Kidney epithelial cell (primary cell): Measurements from ENCODE around the gene LIPG. TPM values are rescaled to one million over a fixed set of nuclear protein-coding genes. Genes with fewer than 3 reads are reported as not detected.
"Not testable (repeated sequence)": the region's sequence is repeated elsewhere in the genome, so short reads cannot be mapped to it uniquely, and the experiment has no call there.

Experiments
- DNase-seq: peaks from one replicate; pipeline ENCODE4 v3.0.0-alpha.2; 2010; ENCODE audit warnings: low read depth
- H3K27me3 ChIP-seq: 2 replicates; pipeline ENCODE4 v1.6.0; 2011; ENCODE audit warnings: low read length; ENCODE audit not compliant: control insufficient read depth, insufficient read depth
- H3K36me3 ChIP-seq: 2 replicates; pipeline ENCODE4 v1.5.1; 2011; ENCODE audit warnings: low read length; ENCODE audit not compliant: control insufficient read depth, insufficient read depth
- H3K4me3 ChIP-seq: 2 replicates; pipeline ENCODE4 v1.5.1; 2011; ENCODE audit warnings: low read depth, mild to moderate bottlenecking, control low read depth, low read length
- total RNA-seq: library from RNA; depleted of rRNA; stranded (reverse); fragments of >200 nt; gene quantifications from 2 replicates; pipeline ENCODE4 v1.2.3, GENCODE V29; 2015
- TF ChIP-seq, protein P1 (sequence below): IDR thresholded peaks from 2 replicates; pipeline ENCODE4 v1.5.1; 2011; ENCODE audit warnings: mild to moderate bottlenecking, moderate library complexity, low read length, control low read depth, inconsistent platforms; ENCODE audit not compliant: insufficient read depth, poor library complexity, severe bottlenecking

The LIPG gene
- total RNA-seq, 1 donor from 2014 or later = 196 TPM

DNA sequence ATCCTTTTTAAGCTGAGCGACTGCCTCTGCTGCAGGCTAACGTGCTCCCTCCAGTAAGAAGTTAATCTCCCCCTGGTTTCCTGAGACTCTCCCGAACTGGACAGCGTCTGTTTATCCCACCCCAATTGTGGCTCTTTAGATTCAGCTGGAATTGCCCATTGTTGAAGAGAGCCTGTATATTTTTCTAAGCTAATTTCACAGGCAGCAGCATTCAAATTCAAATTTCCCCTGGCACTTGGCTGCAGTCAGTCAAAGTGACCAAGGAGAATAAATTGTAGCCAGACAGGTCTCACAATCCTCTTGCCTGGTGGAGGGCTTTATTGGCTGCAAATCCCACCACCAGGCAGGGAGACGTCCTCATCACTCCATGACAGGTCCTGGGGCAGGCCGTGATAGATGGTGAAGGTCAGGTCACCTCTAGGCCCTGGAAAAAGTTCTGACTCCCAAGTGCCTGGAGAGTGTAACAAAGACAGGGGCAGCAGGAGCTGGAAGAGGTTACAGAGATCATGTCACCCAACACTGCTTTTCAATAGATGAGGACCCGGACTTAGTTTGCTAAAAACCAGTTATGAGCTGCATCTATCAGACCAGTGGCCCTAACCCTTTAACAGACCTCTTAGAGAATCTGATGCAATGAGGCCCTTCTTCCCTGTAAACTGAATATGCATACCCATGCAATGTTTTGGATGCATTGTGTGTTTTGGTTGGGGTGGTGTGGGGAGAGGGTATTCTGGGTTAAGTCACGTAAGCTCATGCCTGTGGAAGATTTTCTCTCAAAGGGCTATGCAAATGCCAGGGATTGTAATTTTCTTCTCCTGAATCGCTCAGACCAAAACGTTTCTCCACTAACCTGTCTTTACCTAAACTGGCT, 42.5 kb upstream of the LIPG start:
- TF ChIP-seq, protein P1, sequence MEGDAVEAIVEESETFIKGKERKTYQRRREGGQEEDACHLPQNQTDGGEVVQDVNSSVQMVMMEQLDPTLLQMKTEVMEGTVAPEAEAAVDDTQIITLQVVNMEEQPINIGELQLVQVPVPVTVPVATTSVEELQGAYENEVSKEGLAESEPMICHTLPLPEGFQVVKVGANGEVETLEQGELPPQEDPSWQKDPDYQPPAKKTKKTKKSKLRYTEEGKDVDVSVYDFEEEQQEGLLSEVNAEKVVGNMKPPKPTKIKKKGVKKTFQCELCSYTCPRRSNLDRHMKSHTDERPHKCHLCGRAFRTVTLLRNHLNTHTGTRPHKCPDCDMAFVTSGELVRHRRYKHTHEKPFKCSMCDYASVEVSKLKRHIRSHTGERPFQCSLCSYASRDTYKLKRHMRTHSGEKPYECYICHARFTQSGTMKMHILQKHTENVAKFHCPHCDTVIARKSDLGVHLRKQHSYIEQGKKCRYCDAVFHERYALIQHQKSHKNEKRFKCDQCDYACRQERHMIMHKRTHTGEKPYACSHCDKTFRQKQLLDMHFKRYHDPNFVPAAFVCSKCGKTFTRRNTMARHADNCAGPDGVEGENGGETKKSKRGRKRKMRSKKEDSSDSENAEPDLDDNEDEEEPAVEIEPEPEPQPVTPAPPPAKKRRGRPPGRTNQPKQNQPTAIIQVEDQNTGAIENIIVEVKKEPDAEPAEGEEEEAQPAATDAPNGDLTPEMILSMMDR = no peak
- no peaks in the 10 kb centered on the region for H3K36me3 ChIP-seq
- no peak for DNase-seq
- no peaks in the 10 kb centered on the region for H3K27me3 ChIP-seq
- H3K4me3 ChIP-seq = no peak overlapping the region

DNA sequence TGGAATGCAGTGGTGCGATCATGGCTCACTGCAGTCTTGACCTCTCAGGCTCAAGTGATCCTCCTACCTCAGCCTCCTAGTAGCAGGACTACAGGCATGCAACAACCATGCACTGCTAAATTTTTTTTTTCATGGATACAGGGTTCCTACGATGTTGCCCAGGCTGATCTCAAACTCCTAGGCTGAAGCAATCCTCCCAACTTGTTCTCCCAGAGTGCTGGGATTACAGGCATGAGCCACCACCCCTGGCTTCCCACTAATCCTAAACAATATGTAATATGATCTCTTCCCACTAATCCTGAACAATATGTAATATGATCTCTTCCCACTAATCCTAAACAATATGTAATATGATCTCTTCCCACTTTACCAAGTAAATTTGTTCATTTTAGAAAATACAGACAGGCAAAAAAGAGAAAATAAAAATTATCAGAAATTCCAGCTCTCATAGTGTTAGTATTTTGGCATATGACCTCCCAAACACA, 41.2 kb upstream of the LIPG start:
- Histone ChIP-seq H3K36me3 (no peaks in the 10 kb centered on the region), H3K27me3 (no peaks in the 10 kb centered on the region), H3K4me3 (no peak overlapping the region)
- TF ChIP-seq, protein P1 = no peak
- no peak for DNase-seq

DNA sequence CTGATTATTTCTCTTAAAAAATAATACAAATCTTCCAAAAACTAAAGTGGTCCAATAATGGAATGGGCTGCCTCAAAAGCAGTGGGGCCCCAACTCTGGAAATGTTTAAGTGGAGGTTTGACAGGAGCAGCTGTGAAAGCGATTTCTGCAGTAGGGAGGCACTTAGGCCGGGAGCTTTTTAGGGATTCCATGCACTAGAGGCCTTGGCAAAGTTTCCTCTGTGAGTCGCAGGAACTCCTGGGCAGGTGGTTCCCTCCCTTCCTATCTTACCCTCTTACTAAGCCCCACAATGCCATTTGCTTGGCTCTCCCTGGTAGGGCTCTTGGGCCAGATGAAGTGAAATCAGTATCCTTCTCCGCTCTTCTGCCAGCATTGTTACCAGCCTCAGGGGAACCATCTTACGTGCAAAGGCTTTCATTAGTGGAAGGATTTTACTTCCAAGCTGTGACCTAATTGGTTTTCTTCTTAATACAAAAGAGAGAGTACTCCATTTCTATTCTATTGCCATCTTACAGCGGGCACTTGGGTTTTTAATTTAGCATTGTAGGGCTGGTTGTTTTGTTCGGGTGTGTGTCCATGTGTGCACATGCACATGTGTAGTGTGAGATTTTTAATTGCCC, 40.5 kb upstream of the LIPG start:
- Histone ChIP-seq H3K27me3 (no peaks in the 10 kb centered on the region), H3K36me3 (no peaks in the 10 kb centered on the region), H3K4me3 (no peak overlapping the region)
- TF ChIP-seq, protein P1 = no peak
- no peak for DNase-seq

DNA sequence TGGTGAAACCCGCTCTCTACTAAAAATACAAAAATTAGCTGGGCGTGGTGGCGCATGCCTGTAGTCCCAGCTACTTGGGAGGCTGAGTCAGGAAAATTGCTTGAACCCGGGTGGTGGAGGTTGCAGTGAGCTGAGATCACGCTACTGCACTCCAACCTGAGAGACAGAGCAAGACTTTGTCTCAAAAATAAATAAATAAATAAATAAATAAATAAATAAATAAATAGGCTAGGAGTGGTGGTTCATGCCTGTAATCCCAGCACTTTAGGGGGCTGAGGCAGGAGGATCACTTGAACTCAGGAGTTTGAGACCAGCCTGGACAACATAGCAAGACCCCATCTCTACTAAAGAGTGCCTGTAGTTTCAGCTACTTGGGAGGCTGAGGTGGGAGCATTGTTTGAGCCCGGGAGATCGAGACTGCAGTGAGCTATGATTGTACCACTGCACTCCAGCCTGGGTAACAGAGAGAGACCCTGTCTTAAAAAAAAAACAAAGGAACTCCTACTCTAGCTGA, 38.2 kb upstream of the LIPG start:
- H3K4me3 ChIP-seq, H3K27me3 ChIP-seq, H3K36me3 ChIP-seq, DNase-seq: not testable (repeated sequence)

DNA sequence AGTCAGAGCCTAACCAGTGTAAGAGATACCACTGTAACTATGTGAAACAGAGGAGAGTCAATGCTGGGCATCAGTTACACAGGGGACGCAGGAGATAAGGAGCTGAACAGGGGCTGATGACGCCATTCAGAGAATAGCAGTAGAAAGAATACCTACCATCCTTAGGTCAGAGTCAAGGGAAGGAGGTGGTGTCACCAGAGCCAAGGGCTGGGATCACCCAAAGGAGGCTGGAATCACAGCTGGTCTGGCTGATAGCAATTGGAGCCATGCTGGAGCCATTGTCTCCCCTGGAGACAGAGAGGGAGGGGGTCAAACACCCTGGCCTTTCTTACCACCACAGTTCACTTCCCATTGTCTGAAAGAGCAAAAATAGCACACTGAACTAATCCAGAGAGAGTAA, 37.5 kb upstream of the LIPG start:
- Histone ChIP-seq H3K4me3 (no peak overlapping the region), H3K27me3 (no peaks in the 10 kb centered on the region), H3K36me3 (no peaks in the 10 kb centered on the region)
- DNase-seq = no peak
- TF ChIP-seq, protein P1 = no peak

DNA sequence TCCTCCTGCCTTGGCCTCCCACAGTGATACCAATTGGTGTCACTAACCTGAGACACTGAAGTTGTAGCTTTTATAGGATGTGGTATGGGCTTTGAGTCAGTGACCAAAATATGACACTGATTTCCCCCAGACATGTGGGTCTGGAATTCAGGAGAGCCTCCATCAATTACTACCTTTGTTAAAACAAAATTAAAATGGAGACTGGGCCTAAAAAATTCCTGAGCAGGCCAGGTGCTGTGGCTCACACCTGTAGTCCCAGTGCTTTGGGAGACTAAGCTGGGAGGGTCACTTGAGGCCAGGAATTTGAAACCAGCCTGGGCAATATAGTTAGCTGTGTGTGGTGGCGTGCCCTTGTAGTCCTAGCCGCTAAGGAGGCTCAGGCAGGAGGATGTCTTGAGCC, 36.9 kb upstream of the LIPG start:
- no peaks in the 10 kb centered on the region for H3K27me3 ChIP-seq

More for the DNA sequence above, 36.9 kb upstream of the LIPG start:
- H3K36me3 ChIP-seq = no peaks in the 10 kb centered on the region
- DNase-seq = no peak
- TF ChIP-seq, protein P1 = no peak
- no peak overlapping the region for H3K4me3 ChIP-seq
